ENCODE data around the gene VPS8. TPM values are rescaled to one million over a fixed set of nuclear protein-coding genes. Genes with fewer than 3 reads are reported as not detected.
"Not testable (repeated sequence)": the region's sequence is repeated elsewhere in the genome, so short reads cannot be mapped to it uniquely, and the experiment has no call there.

VPS8 gene
- total RNA-seq, 1 experiment from 2014 or later = 25.1 TPM

GRCh38 chr3:184846496-184846895 is 34.5 kb downstream of the VPS8 start:
- no peak for DNase-seq (ENCODE audit: extremely low read depth, low read depth)

GRCh38 chr3:184848934-184849333 is 37.0 kb downstream of the VPS8 start:
- no peak for DNase-seq (ENCODE audit: extremely low read depth, low read depth)

GRCh38 chr3:184850201-184850600 is 38.2 kb downstream of the VPS8 start:
- no peak for DNase-seq (ENCODE audit: extremely low read depth, low read depth)

GRCh38 chr3:184857099-184857498 is 45.1 kb downstream of the VPS8 start:
- DNase-seq (ENCODE audit: extremely low read depth, low read depth) = no peak

- no peak for DNase-seq (ENCODE audit: extremely low read depth, low read depth)
These were observed 52.0 kb downstream of the VPS8 start for GRCh38 chr3:184864000-184864399.

GRCh38 chr3:184868477-184868876 is 56.5 kb downstream of the VPS8 start:
- DNase-seq (ENCODE audit: extremely low read depth, low read depth) = no peak

GRCh38 chr3:184872200-184872599 is 60.2 kb downstream of the VPS8 start:
- no peak for DNase-seq (ENCODE audit: extremely low read depth, low read depth)

GRCh38 chr3:184873141-184873540 is 61.2 kb downstream of the VPS8 start:
- DNase-seq (ENCODE audit: extremely low read depth, low read depth) = no peak

GRCh38 chr3:184874709-184875644 is 63.0 kb downstream of the VPS8 start:
- peak; percentile 17 for DNase-seq (ENCODE audit: extremely low read depth, low read depth)

GRCh38 chr3:184880276-184881019 is 68.5 kb downstream of the VPS8 start:
- DNase-seq (ENCODE audit: extremely low read depth, low read depth) = no peak

GRCh38 chr3:184884359-184885017 is 72.5 kb downstream of the VPS8 start:
- no peak for DNase-seq (ENCODE audit: extremely low read depth, low read depth)

GRCh38 chr3:184885112-184885511 is 73.1 kb downstream of the VPS8 start:
- DNase-seq (ENCODE audit: extremely low read depth, low read depth) = no peak

GRCh38 chr3:184887574-184887973 is 75.6 kb downstream of the VPS8 start:
- no peak for DNase-seq (ENCODE audit: extremely low read depth, low read depth)

- no peak for DNase-seq (ENCODE audit: extremely low read depth, low read depth)
These were observed 77.4 kb downstream of the VPS8 start for GRCh38 chr3:184889312-184889904.

- no peak for DNase-seq (ENCODE audit: extremely low read depth, low read depth)
These were observed 82.1 kb downstream of the VPS8 start for GRCh38 chr3:184894051-184894450.

GRCh38 chr3:184895350-184895749 is 83.4 kb downstream of the VPS8 start:
- DNase-seq (ENCODE audit: extremely low read depth, low read depth) = no peak

GRCh38 chr3:184896336-184896735 is 84.4 kb downstream of the VPS8 start:
- no peak for DNase-seq (ENCODE audit: extremely low read depth, low read depth)

- DNase-seq (ENCODE audit: extremely low read depth, low read depth) = no peak
These were observed 88.1 kb downstream of the VPS8 start for GRCh38 chr3:184899953-184900595.

- not testable (repeated sequence) for DNase-seq (ENCODE audit: extremely low read depth, low read depth)
These were observed 95.1 kb downstream of the VPS8 start for GRCh38 chr3:184907031-184907430.

All from NCI-H460 (cell line).